CD4-positive, alpha-beta memory T cell (primary cell): ENCODE measurements around the gene RNU6-8. TPM values are rescaled to one million over a fixed set of nuclear protein-coding genes. Genes with fewer than 3 reads are reported as not detected.

Experiments used
- CTCF ChIA-PET: fragments of 350-600 bp; sonication (Branson Sonifier 250); formaldehyde crosslinking; loops from one replicate; lab custom pipeline; 2021; ENCODE audit warnings: inconsistent platforms; ENCODE audit not compliant: partially characterized antibody; lab: Charles Lee
- POLR2A ChIA-PET: fragments of 350-600 bp; sonication (Branson Sonifier 250); formaldehyde crosslinking; loops from one replicate; lab custom pipeline; 2021; ENCODE audit not compliant: partially characterized antibody; lab: Charles Lee
- DNase-seq, 5 donors: peaks; one replicate each; pipeline versions ENCODE4 v3.0.0 to v3.0.0-alpha.2; 2020 to 2022; ENCODE audit warnings: mixed read lengths in 1 of 5
- H3K27ac ChIP-seq: one replicate; pipeline ENCODE4 v1.7.0; 2013; ENCODE audit warnings: low read depth, low read length
- H3K27me3 ChIP-seq: 2 replicates; pipeline ENCODE4 v1.7.0; 2013; ENCODE audit warnings: mild to moderate bottlenecking, low read length, moderate library complexity; ENCODE audit not compliant: insufficient read depth
- H3K36me3 ChIP-seq: 2 replicates; pipeline ENCODE4 v1.7.0; 2013; ENCODE audit warnings: mild to moderate bottlenecking, low read length, moderate library complexity; ENCODE audit not compliant: insufficient read depth
- H3K4me1 ChIP-seq: 2 replicates; pipeline ENCODE4 v1.7.0; 2013; ENCODE audit warnings: mild to moderate bottlenecking, low read length, moderate library complexity; ENCODE audit not compliant: insufficient read depth
- H3K4me3 ChIP-seq, 2 donors: one replicate each; pipeline ENCODE4 v1.7.0; 2013; ENCODE audit warnings: low read length in 2 of 2, mild to moderate bottlenecking in 1 of 2
- H3K9me3 ChIP-seq, 2 donors: one replicate each; pipeline ENCODE4 v1.7.0; 2013; ENCODE audit warnings: low read length in 2 of 2, control low read depth in 1 of 2; ENCODE audit not compliant: control insufficient read depth in 1 of 2
- H3K27ac Mint-ChIP-seq, 7 donors: one replicate each; pipeline ENCODE4 v1.8.0; 2020 to 2021; ENCODE audit warnings: mixed read lengths in 7 of 7, mild to moderate bottlenecking in 6 of 7, inconsistent platforms in 3 of 7, moderate library complexity in 3 of 7
- H3K27me3 Mint-ChIP-seq, 2 donors: one replicate each; pipeline ENCODE4 v1.8.0; 2020 to 2021; ENCODE audit warnings: mixed read lengths in 2 of 2
- H3K36me3 Mint-ChIP-seq, 2 donors: one replicate each; pipeline ENCODE4 v1.8.0; 2020 to 2021; ENCODE audit warnings: mixed read lengths in 2 of 2, inconsistent platforms in 1 of 2, mild to moderate bottlenecking in 1 of 2
- H3K4me1 Mint-ChIP-seq, 4 donors: one replicate each; pipeline ENCODE4 v1.8.0; 2020 to 2021; ENCODE audit warnings: mixed read lengths in 4 of 4, mild to moderate bottlenecking in 1 of 4
- H3K4me3 Mint-ChIP-seq, 8 donors: one replicate each; pipeline ENCODE4 v1.8.0; 2020 to 2021; ENCODE audit warnings: mixed read lengths in 8 of 8, mild to moderate bottlenecking in 7 of 8, moderate library complexity in 6 of 8, inconsistent platforms in 3 of 8
- H3K9me3 Mint-ChIP-seq, 8 donors: one replicate each; pipeline ENCODE4 v1.8.0; 2020 to 2021; ENCODE audit warnings: mixed read lengths in 8 of 8, mild to moderate bottlenecking in 5 of 8, inconsistent platforms in 3 of 8, moderate library complexity in 1 of 8
- intact Hi-C: fragments of 100-400 bp; cut with micrococcal nuclease; formaldehyde crosslinking; loops from one replicate; pipeline ENCODE4 v1.15.1; 2023
- polyA plus RNA-seq, 2 donors: library from polyadenylated mRNA; unstranded; fragments of 300-500 nt; fragmentation: Illumina TruSeq; gene quantifications; one replicate each; pipeline ENCODE4 v1.2.3, GENCODE V29; 2021
- total RNA-seq, 2 experiments: library from RNA; stranded (reverse); gene quantifications; one replicate each; pipeline ENCODE4 v1.2.3, GENCODE V29; 2021

Gene RNU6-8
- total RNA-seq, result not detected
- polyA plus RNA-seq, result not detected

DNA sequence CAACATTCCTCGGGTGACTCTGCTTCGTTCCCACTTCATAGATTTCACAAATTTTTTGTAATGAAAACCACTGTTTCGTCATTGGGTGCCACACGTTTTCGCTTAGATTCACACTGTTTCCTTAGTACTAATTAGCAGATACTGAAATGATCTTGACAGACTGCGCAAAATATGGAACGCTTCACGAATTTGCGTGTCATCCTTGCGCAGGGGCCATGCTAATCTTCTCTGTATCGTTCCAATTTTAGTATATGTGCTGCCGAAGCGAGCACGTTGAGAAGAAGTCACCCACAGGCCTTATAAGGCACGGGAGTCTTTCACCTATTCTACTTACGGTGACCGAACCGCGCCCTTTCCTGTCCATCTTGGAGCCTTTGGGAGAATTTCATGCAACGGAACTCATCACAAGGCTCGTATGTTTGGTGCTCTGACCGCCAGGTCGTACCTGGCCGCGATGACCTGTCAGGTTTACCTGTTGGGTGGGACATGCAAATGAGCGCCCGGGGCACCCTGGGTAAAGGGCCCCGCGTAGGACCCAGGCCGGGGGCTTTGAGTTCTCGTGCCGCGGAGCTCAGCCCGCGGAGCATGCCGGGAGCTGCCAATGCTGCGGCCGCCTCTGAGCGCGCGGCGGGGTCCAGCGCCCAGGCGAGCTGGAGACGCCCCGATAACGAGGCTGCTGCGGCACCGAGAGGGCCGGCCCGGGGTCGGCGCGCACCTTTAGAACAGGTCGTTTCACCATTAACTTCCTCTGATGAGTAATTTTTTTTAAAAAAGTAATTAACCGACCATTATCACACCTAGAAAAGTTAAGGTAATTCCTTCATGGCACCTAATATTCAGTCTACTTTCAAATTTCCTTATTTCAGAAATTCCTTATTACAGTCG, at the start of gene RNU6-8:
TSS of gene RNU6-8 (minus strand) at position 272 of the 885 bp plus-strand sequence.
- H3K36me3 ChIP-seq, result no peaks in the 10 kb centered on the region
- ChIA-PET CTCF (interaction anchor here (0.6 to 1.7 kb wide), 5 partner anchors 47 to 130 kb away, joined by 4 to 9 read pairs (median 6); partner anchors contain the start of gene ARHGAP5), POLR2A (interaction anchor here (0.6 to 3.0 kb wide), 8 partner anchors 49 to 1609 kb away, joined by 3 to 56 read pairs (median 4); partner anchors contain the start of genes AP4S1, ARHGAP5, HEATR5A and SCFD1)
- peaks cover 23% of the 10 kb centered on the region for H3K4me1 ChIP-seq
- Mint-ChIP-seq H3K4me3 (peak within 1 kb of the TSS; percentile 90 to 96 (median 93)), H3K27me3 (peaks cover 0 to 2% of the 10 kb centered on the region in 2 donors), H3K27ac (peak within 1 kb of the TSS; percentile 96 to 100 (median 99)), H3K4me1 (peaks cover 22 to 41% (median 28%) of the 10 kb centered on the region in 4 donors), H3K36me3 (peaks cover 0 to 25% of the 10 kb centered on the region in 2 donors), H3K9me3 (peaks cover 0 to 5% (median 0%) of the 10 kb centered on the region in 8 donors)
- H3K27me3 ChIP-seq, result no peaks in the 10 kb centered on the region
- intact Hi-C loops, result loop anchor here (1.0 to 2.0 kb wide), 7 partner anchors 49 to 994 kb away; partner anchors contain the start of genes DTD2, HEATR5A and NUBPL
- peak within 1 kb of the TSS; percentile 94 for H3K27ac ChIP-seq
- H3K9me3 ChIP-seq, result no peaks in the 10 kb centered on the region
- H3K4me3 ChIP-seq, result peak within 1 kb of the TSS; percentile 50 to 68
- peak; percentile 89 to 95 (median 94) for DNase-seq

DNA sequence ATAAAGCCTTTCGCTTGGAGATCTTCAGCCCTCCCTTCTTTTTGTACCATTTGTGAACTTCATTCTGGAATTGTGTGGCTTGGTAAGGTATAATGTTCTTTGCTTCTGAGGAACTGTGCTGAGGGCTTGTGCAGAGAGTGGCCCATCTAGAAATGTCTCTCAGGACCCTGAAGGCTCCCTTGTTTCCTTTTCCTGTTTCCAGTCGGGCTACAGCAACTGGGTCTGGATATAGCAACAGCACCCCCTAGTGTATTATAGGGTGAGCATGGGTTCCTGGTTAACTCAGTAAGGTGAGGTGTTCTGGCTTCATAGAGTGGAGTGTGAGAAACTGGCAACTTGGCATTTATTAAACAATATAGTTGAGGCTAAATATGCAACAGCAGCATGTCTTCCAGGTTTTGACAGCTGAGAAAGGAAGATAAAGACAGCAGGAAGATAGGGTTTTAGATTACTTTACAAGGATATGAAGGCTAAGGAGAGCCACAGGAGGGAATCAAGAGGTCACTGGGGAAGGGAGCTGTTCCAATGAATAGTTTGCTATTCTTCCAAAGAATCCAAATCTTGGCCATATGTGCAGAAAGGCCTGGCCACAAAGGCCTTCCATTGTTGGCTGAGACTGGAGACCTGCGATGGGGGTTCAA, 49.1 kb upstream of the RNU6-8 start:
- no peaks in the 10 kb centered on the region for H3K9me3 ChIP-seq
- no peak overlapping the region for H3K27ac ChIP-seq
- ChIA-PET CTCF (interaction anchor here (0.7 to 11.7 kb wide), 23 partner anchors 8 to 749 kb away, joined by 3 to 347 read pairs (median 5); partner anchors contain the start of genes ARHGAP5 and RNU6-8), POLR2A (interaction anchor here (0.7 to 2.0 kb wide), 3 partner anchors 49 to 179 kb away, joined by 3 to 10 read pairs (median 4); no protein-coding TSS in a partner anchor)
- H3K4me1 ChIP-seq, result peaks cover 3% of the 10 kb centered on the region
- intact Hi-C loops, result loop anchor here (1.0 to 5.0 kb wide), 6 partner anchors 49 to 795 kb away; partner anchors contain the start of genes DTD2, NUBPL and RNU6-8
- no peaks in the 10 kb centered on the region for H3K36me3 ChIP-seq
- peak; percentile 65 to 70 (median 69) for DNase-seq
- Mint-ChIP-seq H3K27me3 (no peaks in the 10 kb centered on the region), H3K9me3 (no peaks in the 10 kb centered on the region), H3K4me3 (no peak overlapping the region), H3K4me1 (no peaks in the 10 kb centered on the region), H3K36me3 (no peaks in the 10 kb centered on the region), H3K27ac (no peak overlapping the region)
- no peak overlapping the region for H3K4me3 ChIP-seq
- H3K27me3 ChIP-seq, result no peaks in the 10 kb centered on the region

DNA sequence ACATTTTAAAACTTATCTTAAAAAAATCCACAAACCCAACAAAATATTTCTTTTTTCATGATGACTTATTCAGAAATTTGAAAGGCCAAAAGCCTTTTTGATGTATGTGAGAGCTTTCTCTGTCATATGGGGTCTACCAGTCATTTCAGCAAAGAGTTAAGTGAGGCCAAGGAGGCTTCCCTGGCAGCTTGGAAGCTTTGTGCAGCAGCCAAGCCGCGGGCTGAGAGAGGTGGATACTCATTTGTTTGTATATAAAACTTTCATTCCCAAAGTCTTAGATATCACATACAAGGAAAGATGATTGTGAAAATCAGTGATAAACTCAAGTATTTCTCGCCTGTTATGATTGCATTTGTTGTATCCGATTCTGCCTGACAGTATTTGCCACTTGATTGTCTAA, 48.5 kb upstream of the RNU6-8 start:
- Mint-ChIP-seq H3K4me1 (no peaks in the 10 kb centered on the region), H3K9me3 (no peaks in the 10 kb centered on the region), H3K27ac (no peak overlapping the region), H3K27me3 (no peaks in the 10 kb centered on the region), H3K36me3 (no peaks in the 10 kb centered on the region), H3K4me3 (no peak overlapping the region)
- ChIA-PET CTCF (interaction anchor here (0.7 to 11.7 kb wide), 20 partner anchors 7 to 746 kb away, joined by 3 to 347 read pairs (median 5); partner anchors contain the start of genes ARHGAP5 and RNU6-8), POLR2A (interaction anchor here (1.8 to 2.0 kb wide), 2 partner anchors 175 to 178 kb away, joined by 10 read pairs; no protein-coding TSS in a partner anchor)
- no peaks in the 10 kb centered on the region for H3K27me3 ChIP-seq
- peaks cover 3% of the 10 kb centered on the region for H3K4me1 ChIP-seq
- H3K27ac ChIP-seq, result no peak overlapping the region
- H3K4me3 ChIP-seq, result no peak overlapping the region
- H3K36me3 ChIP-seq, result no peaks in the 10 kb centered on the region
- intact Hi-C loops, result loop anchor here (5.0 kb wide), 1 partner anchor 794 kb away; the partner anchor contains the start of gene DTD2
- DNase-seq, result no peak
- no peaks in the 10 kb centered on the region for H3K9me3 ChIP-seq

DNA sequence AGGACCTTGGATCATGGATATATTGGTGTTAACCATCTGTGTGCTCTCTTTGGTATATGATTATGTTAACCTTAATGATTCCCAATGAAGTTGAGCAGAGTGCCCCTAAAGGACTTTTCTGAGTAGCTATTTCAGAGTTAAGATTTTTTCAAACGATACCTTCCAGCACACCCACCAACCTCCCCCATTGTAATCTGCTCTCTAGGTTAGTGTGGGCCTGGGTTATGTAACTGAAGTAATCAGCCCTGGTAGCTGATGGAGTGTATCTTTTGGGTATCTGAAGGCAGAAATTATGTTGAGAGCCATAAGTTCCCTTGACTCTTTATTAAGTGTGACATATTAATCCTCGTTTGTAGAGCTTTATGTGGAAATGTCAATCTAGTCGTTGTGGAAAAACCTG, 47.6 kb upstream of the RNU6-8 start:
- H3K9me3 ChIP-seq, result no peaks in the 10 kb centered on the region
- H3K9me3 Mint-ChIP-seq, result no peaks in the 10 kb centered on the region
- peaks cover 3% of the 10 kb centered on the region for H3K4me1 ChIP-seq
- H3K27ac Mint-ChIP-seq, result no peak overlapping the region
- CTCF ChIA-PET, result interaction anchor here (0.7 to 11.7 kb wide), 20 partner anchors 7 to 745 kb away, joined by 3 to 347 read pairs (median 5); partner anchors contain the start of genes ARHGAP5 and RNU6-8
- H3K36me3 Mint-ChIP-seq, result no peaks in the 10 kb centered on the region
- POLR2A ChIA-PET, result interaction anchor here (1.8 to 2.0 kb wide), 2 partner anchors 175 to 177 kb away, joined by 10 read pairs; no protein-coding TSS in a partner anchor
- no peak overlapping the region for H3K27ac ChIP-seq
- H3K27me3 ChIP-seq, result no peaks in the 10 kb centered on the region
- intact Hi-C loops, result loop anchor here (5.0 kb wide), 1 partner anchor 793 kb away; the partner anchor contains the start of gene DTD2
- no peaks in the 10 kb centered on the region for H3K27me3 Mint-ChIP-seq
- H3K4me3 ChIP-seq, result no peak overlapping the region
- no peaks in the 10 kb centered on the region for H3K4me1 Mint-ChIP-seq
- DNase-seq, result no peak
- no peaks in the 10 kb centered on the region for H3K36me3 ChIP-seq
- no peak overlapping the region for H3K4me3 Mint-ChIP-seq

DNA sequence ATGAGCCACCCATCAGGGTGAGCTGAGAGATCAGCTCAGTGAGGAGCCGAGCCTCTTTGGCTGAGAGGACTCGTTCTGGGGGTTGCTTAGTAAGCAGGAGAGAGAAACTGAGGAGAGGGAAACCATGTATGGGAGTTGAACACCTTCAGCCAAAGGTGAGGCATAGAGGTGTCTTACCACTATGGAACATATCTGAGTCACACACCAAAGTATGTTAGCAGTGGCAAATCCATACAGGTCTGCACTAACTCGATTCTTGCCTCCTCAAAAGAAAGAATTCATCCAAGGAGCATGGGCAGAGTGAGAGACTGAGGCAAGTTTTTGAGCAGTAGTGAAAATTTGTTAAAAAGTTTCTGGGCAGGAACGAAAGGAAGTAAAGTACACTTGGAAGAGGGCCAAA, 46.7 kb upstream of the RNU6-8 start:
- CTCF ChIA-PET, result interaction anchor here (1.1 to 11.7 kb wide), 5 partner anchors 8 to 324 kb away, joined by 3 to 347 read pairs (median 13); partner anchors contain the start of gene ARHGAP5
- no peak for DNase-seq
- H3K9me3 ChIP-seq, result no peaks in the 10 kb centered on the region
- H3K27me3 Mint-ChIP-seq, result no peaks in the 10 kb centered on the region
- no peaks in the 10 kb centered on the region for H3K27me3 ChIP-seq
- H3K27ac ChIP-seq, result no peak overlapping the region
- no peaks in the 10 kb centered on the region for H3K4me1 Mint-ChIP-seq
- POLR2A ChIA-PET, result interaction anchor here (1.3 kb wide), 1 partner anchor 173 kb away, joined by 3 read pairs; the partner anchor contains the start of gene ARHGAP5
- H3K36me3 ChIP-seq, result no peaks in the 10 kb centered on the region
- no peak overlapping the region for H3K4me3 ChIP-seq
- no peaks in the 10 kb centered on the region for H3K9me3 Mint-ChIP-seq
- H3K4me3 Mint-ChIP-seq, result no peak overlapping the region
- intact Hi-C loops, result loop anchor here (5.0 kb wide), 1 partner anchor 792 kb away; the partner anchor contains the start of gene DTD2
- H3K27ac Mint-ChIP-seq, result no peak overlapping the region
- peaks cover 3% of the 10 kb centered on the region for H3K4me1 ChIP-seq
- no peaks in the 10 kb centered on the region for H3K36me3 Mint-ChIP-seq

DNA sequence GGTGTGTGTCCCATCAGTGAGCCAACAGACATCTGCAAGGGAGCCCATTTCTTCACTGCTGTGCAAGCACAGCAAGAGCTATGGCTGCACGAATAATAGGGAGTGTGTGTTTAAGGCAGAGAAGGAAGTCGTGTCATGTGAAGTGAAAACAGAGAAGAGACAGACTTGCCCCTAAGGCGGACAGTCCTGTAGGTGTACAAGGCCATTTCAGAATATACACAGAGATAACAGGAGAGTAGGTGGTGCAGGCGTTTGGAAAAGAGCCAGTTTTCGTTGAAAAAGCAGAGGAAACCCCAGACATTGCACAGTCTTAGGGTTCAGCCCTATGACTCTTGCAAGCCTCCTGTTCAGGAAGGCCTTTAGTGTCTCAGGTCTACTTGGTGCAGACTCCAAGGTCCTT, 46.3 kb upstream of the RNU6-8 start:
- intact Hi-C loops, result no loop called here
- no peak for DNase-seq
- Histone ChIP-seq H3K36me3 (no peaks in the 10 kb centered on the region), H3K4me3 (no peak overlapping the region), H3K9me3 (no peaks in the 10 kb centered on the region), H3K27me3 (no peaks in the 10 kb centered on the region), H3K27ac (no peak overlapping the region), H3K4me1 (peaks cover 3% of the 10 kb centered on the region)
- no peaks in the 10 kb centered on the region for H3K4me1 Mint-ChIP-seq
- no peaks in the 10 kb centered on the region for H3K36me3 Mint-ChIP-seq
- CTCF ChIA-PET, result interaction anchor here (1.1 to 11.7 kb wide), 2 partner anchors 178 to 323 kb away, joined by 3 to 347 read pairs; partner anchors contain the start of gene ARHGAP5
- no peaks in the 10 kb centered on the region for H3K9me3 Mint-ChIP-seq
- H3K27me3 Mint-ChIP-seq, result no peaks in the 10 kb centered on the region
- POLR2A ChIA-PET, result interaction anchor here (1.3 kb wide), 1 partner anchor 173 kb away, joined by 3 read pairs; the partner anchor contains the start of gene ARHGAP5
- no peak overlapping the region for H3K27ac Mint-ChIP-seq
- H3K4me3 Mint-ChIP-seq, result no peak overlapping the region
